ENCODE data around the gene SLC9A9. TPM values are rescaled to one million over a fixed set of nuclear protein-coding genes. Genes with fewer than 3 reads are reported as not detected.
"Not testable (repeated sequence)": the region's sequence is repeated elsewhere in the genome, so short reads cannot be mapped to it uniquely, and the experiment has no call there.

The SLC9A9 gene
- total RNA-seq, 4 donors from 2014 or later = 2.1 to 40.4 (median 7.2) TPM

DNA sequence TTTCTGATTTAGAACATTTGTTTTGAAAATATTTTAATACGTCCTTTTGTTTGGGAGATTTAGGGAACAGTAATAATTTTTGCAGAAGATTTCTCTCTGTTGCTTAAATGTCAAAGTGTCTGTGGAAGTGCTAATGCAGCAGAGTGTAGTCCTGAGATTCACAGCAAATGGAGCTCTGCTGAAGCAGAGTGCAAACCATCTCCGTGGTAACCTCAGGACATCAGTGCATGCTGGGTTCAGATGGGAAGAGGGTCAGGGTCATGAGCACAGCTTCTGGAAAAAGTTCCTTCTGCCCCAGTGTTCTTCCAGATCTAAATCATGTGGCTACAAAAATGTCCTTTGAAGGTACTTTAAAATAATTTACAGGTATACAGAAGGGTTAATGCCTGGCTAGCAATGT, 39.9 kb upstream of the SLC9A9 start:
- H3K4me1 ChIP-seq = no peaks in the 10 kb centered on the region
- TF ChIP-seq, protein P1, sequence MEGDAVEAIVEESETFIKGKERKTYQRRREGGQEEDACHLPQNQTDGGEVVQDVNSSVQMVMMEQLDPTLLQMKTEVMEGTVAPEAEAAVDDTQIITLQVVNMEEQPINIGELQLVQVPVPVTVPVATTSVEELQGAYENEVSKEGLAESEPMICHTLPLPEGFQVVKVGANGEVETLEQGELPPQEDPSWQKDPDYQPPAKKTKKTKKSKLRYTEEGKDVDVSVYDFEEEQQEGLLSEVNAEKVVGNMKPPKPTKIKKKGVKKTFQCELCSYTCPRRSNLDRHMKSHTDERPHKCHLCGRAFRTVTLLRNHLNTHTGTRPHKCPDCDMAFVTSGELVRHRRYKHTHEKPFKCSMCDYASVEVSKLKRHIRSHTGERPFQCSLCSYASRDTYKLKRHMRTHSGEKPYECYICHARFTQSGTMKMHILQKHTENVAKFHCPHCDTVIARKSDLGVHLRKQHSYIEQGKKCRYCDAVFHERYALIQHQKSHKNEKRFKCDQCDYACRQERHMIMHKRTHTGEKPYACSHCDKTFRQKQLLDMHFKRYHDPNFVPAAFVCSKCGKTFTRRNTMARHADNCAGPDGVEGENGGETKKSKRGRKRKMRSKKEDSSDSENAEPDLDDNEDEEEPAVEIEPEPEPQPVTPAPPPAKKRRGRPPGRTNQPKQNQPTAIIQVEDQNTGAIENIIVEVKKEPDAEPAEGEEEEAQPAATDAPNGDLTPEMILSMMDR (IDR thresholded peaks at IDR 0.05) = no peak
- no peak for TF ChIP-seq POLR2A (IDR thresholded peaks at IDR 0.05)
- H3K4me3 ChIP-seq = no peak overlapping the region
- H3K9me3 ChIP-seq = no peaks in the 10 kb centered on the region
- no peak for DNase-seq
- H3K36me3 ChIP-seq = no peaks in the 10 kb centered on the region
- no peaks in the 10 kb centered on the region for H3K27me3 ChIP-seq
- no peak overlapping the region for H3K27ac ChIP-seq

DNA sequence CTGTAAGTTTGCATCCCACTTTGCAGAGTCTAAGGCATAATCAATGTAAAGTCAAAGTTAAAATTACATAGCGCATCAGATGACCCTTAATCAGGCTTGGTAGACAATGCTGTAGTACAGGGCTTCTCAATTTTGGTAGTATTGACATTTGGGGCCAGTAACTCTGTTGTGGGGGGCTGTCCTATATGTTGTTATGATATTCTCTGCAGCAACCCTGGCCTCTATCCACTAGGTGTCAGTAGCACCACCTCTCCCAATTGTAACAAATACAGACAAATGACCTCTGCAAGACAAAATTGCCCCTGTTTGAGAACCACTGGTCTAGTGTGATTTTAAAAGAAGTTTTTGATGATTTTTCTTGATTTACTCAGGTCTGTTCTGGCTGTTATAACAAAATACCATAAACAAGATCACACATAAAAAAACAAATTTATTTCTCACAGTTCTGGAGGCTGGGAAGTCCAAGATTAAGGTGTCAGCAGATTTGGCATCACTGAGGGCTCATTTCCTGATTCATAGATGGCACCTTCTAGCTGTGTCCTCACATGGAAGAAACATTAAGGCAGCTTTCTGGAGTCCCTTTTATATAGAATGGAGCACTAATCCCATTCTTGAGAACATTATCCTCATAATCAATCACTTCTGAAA, 37.6 kb upstream of the SLC9A9 start:
- H3K36me3 ChIP-seq = no peaks in the 10 kb centered on the region
- H3K4me3 ChIP-seq = no peak overlapping the region
- no peaks in the 10 kb centered on the region for H3K27me3 ChIP-seq
- H3K4me1 ChIP-seq = no peaks in the 10 kb centered on the region
- TF ChIP-seq, protein P1 (IDR thresholded peaks at IDR 0.05) = peak; percentile 17 to 70 (median 48)
- no peak for TF ChIP-seq POLR2A (IDR thresholded peaks at IDR 0.05)
- no peak overlapping the region for H3K27ac ChIP-seq
- DNase-seq = no peak
- H3K9me3 ChIP-seq = no peaks in the 10 kb centered on the region

DNA sequence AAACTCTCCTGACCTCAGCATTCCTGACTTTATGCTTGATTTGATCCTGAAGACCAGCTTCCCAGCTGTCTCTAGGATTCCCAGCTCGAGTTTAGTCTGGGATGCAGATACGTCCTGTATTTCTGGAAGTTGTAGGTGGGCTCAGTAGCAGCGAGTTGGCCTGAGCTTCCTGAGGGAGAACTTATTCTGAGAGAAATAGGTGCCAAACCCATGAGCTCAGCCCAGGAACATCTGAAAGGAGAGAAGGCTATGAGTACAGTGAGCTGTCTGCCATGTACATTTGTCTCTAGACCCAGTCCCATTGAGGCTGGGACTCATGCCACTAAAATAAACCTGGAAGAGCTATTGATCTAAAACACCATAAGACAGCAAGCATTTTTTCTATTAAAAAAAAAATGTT, 36.6 kb upstream of the SLC9A9 start:
- no peak overlapping the region for H3K4me3 ChIP-seq
- no peaks in the 10 kb centered on the region for H3K27me3 ChIP-seq
- no peaks in the 10 kb centered on the region for H3K4me1 ChIP-seq
- no peaks in the 10 kb centered on the region for H3K36me3 ChIP-seq
- H3K27ac ChIP-seq = no peak overlapping the region
- TF ChIP-seq POLR2A (IDR thresholded peaks at IDR 0.05) = no peak
- TF ChIP-seq, protein P1 (IDR thresholded peaks at IDR 0.05) = no peak
- DNase-seq = no peak
- H3K9me3 ChIP-seq = no peaks in the 10 kb centered on the region

DNA sequence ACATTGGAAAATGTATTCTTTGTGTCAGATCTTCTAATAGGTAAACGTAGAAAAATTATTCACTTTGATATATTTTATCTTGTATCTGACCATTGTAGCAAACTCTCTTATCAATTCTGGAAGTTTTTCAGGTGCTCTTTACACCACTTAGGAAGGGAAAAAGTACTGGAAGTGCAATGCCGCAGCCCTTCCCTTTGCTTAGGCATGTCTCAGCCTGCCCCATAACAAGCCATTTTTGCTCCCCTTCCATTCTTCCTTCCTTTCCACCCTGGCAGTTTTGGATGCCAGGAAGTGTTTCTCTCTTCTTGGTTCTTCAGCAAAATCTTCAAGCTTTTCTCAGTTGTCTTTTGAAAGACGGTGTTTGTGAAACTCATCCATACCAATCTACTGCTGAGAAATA, 34.9 kb upstream of the SLC9A9 start:
- no peak overlapping the region for H3K27ac ChIP-seq
- H3K9me3 ChIP-seq = no peaks in the 10 kb centered on the region
- no peaks in the 10 kb centered on the region for H3K36me3 ChIP-seq
- DNase-seq = no peak
- TF ChIP-seq POLR2A (IDR thresholded peaks at IDR 0.05) = no peak
- TF ChIP-seq, protein P1 (IDR thresholded peaks at IDR 0.05) = no peak
- H3K4me1 ChIP-seq = no peaks in the 10 kb centered on the region
- H3K4me3 ChIP-seq = no peak overlapping the region
- no peaks in the 10 kb centered on the region for H3K27me3 ChIP-seq

DNA sequence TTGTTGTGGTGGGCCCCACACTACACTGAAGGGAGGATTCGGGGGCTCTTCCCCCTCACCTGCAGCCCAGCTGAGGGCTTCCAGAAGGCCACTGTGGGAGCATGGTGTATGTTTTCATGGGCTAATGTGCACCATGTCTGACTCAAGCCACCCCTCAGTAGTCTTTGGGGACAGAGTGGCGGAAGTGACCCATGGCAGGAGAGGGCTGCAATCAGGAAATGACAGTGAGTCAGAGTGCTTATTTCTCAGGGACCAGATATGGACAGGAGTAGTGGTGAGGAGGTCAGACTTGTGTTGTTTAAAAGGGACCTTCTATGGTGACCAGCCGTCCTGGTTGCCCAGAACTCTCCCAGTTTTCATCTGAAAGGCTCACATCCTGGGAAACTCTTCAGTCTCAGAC, 32.8 kb upstream of the SLC9A9 start:
- Histone ChIP-seq H3K4me1 (no peaks in the 10 kb centered on the region), H3K4me3 (no peak overlapping the region), H3K36me3 (no peaks in the 10 kb centered on the region), H3K9me3 (no peaks in the 10 kb centered on the region), H3K27ac (no peak overlapping the region), H3K27me3 (no peaks in the 10 kb centered on the region)
- DNase-seq = no peak
- TF ChIP-seq POLR2A (IDR thresholded peaks at IDR 0.05) = no peak
- TF ChIP-seq, protein P1 (IDR thresholded peaks at IDR 0.05) = no peak

DNA sequence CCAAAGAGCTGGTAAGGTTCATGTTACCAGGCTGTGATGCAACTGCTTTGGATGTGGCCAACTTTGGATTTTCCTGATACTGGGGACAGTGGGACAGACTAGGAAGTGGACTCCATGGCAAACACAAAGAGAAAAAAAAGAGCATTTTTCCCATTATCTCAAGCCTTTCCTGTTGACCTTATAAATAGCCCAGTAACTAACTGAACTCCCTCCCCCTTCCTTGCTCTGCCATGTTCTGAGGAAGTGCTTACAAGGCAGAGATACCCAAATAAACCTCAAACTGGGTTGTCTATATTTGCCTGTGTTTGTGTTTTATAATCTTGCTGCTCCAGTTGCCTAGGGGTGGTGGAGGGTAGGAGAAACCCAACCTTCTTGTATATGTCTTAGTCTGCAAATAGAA, 27.3 kb upstream of the SLC9A9 start:
- H3K4me1 ChIP-seq = no peaks in the 10 kb centered on the region
- H3K9me3 ChIP-seq = no peaks in the 10 kb centered on the region
- no peak for DNase-seq

DNA sequence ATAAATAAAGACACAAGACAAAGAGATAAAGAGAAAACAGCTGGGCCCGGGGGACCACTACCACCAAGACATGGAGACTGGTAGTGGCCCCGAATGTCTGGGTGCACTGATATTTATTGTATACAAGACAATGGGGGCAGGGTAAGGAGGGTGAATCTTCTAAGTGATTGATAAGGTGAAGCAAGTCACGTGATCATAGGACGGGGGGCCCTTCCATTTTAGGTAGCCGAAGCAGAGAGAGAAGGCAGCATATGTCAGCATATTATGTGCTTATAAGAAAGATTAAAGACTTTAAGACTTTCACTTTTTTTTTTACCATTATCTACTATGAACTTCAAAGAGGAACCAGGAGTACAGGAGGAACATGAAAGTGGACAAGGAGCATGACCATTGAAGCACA, 25.3 kb upstream of the SLC9A9 start:
- H3K27ac ChIP-seq, DNase-seq: not testable (repeated sequence)

More for the DNA sequence above, 27.3 kb upstream of the SLC9A9 start:
- H3K36me3 ChIP-seq = no peaks in the 10 kb centered on the region
- no peak overlapping the region for H3K27ac ChIP-seq
- H3K27me3 ChIP-seq = no peaks in the 10 kb centered on the region
- no peak overlapping the region for H3K4me3 ChIP-seq
- TF ChIP-seq, protein P1 (IDR thresholded peaks at IDR 0.05) = no peak
- TF ChIP-seq POLR2A (IDR thresholded peaks at IDR 0.05) = no peak

More for the DNA sequence above, 25.3 kb upstream of the SLC9A9 start:
- H3K27me3 ChIP-seq, H3K9me3 ChIP-seq, H3K4me3 ChIP-seq, H3K36me3 ChIP-seq, H3K4me1 ChIP-seq: not testable (repeated sequence)
